IPS DF 6.9 (cell line): Measurements from ENCODE around the gene WDR43.

Experiments used
- DNase-seq: peaks from one replicate; pipeline ENCODE4 v3.0.0-alpha.2; 2013; ENCODE audit warnings: low read depth, low spot score
- H3K27ac ChIP-seq: one replicate; pipeline ENCODE4 v1.5.1; 2013; ENCODE audit warnings: low read length, control low read depth
- H3K27me3 ChIP-seq: 2 replicates; pipeline ENCODE4 v1.6.1; 2013; ENCODE audit warnings: mild to moderate bottlenecking, low read length; ENCODE audit not compliant: control insufficient read depth, insufficient read depth
- H3K36me3 ChIP-seq: 2 replicates; pipeline ENCODE4 v1.6.1; 2013; ENCODE audit warnings: low read length; ENCODE audit not compliant: control insufficient read depth, insufficient read depth
- H3K4me1 ChIP-seq: 2 replicates; pipeline ENCODE4 v1.6.1; 2013; ENCODE audit warnings: low read length; ENCODE audit not compliant: control insufficient read depth, insufficient read depth
- H3K4me3 ChIP-seq: 2 replicates; pipeline ENCODE4 v1.5.1; 2013; ENCODE audit warnings: mild to moderate bottlenecking, low read length
- H3K9me3 ChIP-seq: 2 replicates; pipeline ENCODE4 v1.6.1; 2013; ENCODE audit warnings: low read length, inconsistent platforms; ENCODE audit not compliant: control insufficient read depth, insufficient read depth
- WGBS: extraction: QIAGEN DNeasy Blood & Tissue Kit; methylation state at CpG from one replicate; pipeline ENCODE4 v1.1.7; 2013; ENCODE audit warnings: mixed read lengths, missing lambda C conversion rate; ENCODE audit not compliant: insufficient read length, insufficient coverage; 5-methylcytosine and 5-hydroxymethylcytosine counted together

WDR43 gene

DNA sequence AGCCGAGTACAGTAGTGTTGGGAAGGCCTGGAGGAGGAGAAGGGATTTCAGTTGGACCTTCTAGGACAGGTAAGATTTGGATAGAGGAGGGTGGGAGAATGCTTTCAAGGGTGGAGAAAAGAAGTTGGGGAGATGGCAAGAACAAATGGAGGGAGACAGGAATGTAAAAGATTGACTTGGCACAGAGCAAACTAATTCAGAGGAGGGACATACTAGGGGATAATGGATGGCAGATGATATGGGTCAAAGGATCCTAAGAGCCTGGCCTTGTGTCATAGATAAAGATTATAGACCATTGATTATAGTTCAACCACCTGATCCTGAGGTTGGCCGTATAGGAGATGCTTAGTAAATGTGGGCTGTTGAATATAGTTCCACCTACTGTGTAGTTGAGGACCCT, 12.4 kb downstream of the WDR43 start:
- H3K27me3 ChIP-seq: no peaks in the 10 kb centered on the region
- no peak for DNase-seq
- no peaks in the 10 kb centered on the region for H3K4me1 ChIP-seq
- H3K36me3 ChIP-seq: peaks cover 25% of the 10 kb centered on the region; the same call in 1 of the 2 replicates
- no peak overlapping the region for H3K27ac ChIP-seq
- no peaks in the 10 kb centered on the region for H3K9me3 ChIP-seq
- no CpG with 5 or more reads among the region's 2 CpGs for WGBS
- H3K4me3 ChIP-seq: no peak overlapping the region

DNA sequence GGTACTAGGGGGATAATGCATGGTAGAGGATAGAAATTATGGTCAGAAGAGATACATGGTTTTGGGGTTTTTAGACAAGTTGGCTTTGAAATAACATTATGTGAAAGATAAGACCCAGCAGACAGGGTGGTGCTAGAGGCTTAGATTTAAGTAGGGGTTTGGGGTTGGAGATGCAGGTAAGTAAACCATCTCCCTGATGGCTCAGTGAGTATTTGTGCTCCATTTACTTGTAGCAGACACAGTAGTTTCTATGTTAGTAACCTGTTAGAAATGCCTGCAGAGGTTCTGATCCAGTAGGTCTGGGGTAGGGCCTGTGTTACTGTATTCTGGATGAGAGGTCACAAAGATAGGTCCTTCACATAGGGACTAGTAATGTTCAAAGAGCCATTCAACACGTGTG, 13.7 kb downstream of the WDR43 start:
- H3K4me1 ChIP-seq: no peaks in the 10 kb centered on the region
- H3K36me3 ChIP-seq: peaks cover 24% of the 10 kb centered on the region; the same call in 1 of the 2 replicates
- DNase-seq: no peak
- H3K4me3 ChIP-seq: no peak overlapping the region
- H3K27me3 ChIP-seq: no peaks in the 10 kb centered on the region
- WGBS: no CpG with 5 or more reads among the region's 1 CpG
- H3K27ac ChIP-seq: no peak overlapping the region
- no peaks in the 10 kb centered on the region for H3K9me3 ChIP-seq

DNA sequence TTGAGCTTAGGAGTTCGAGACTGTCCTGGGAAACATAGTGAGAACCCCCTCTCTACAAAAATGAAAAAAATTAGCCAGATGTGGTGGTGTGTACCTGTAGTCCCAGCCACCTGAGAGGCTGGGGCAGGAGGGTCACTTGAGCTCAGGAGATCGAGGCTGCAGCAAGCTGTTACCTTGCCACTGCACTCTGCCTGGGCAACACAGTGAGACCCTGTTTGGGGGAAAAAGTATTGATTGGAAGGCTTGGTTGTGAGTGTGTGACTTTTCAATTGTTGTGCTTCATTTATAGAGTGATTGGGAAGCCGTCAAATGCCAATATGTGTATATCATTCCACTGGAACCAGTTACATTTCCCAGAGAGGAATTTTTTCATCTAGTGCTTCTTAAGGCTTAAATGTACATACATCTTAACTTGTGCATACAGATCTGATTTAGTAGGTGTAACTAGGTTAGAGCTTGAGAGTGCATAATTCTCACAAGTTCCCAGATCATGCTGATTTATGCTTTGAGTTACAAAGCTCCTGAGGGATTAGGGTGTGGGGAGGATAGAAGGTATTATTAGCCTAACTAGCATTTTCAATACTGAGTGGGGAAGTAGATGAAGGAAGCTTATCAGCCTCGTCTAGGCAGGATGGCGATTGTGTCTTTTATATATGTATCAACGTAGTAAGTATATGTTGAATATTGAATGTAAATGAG, 15.3 kb downstream of the WDR43 start:
- 100% methylated on average over 2 of the region's 6 CpGs for WGBS
- Histone ChIP-seq H3K9me3 (no peaks in the 10 kb centered on the region), H3K27ac (no peak overlapping the region), H3K4me1 (no peaks in the 10 kb centered on the region), H3K36me3 (peaks cover 24% of the 10 kb centered on the region; the same call in 1 of the 2 replicates), H3K27me3 (no peaks in the 10 kb centered on the region), H3K4me3 (no peak overlapping the region)
- DNase-seq: no peak

DNA sequence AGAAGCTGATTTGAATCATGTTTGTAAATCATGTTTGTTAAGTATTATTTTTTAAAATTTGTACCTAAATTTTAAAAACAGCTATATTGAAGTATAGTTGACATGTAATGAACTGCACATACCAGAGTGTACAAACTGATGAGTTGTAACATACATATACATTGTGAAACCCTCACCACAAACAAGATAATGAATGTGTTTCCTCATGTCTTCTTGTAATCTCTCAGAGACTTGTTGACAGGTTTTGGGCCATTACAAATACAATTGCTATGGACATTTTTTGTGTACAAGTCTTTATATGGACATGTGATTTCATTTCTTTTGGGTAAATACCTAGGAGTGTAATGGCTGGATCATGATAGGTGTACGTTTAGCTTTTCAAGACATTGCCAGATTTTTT, 21.5 kb downstream of the WDR43 start:
- H3K27ac ChIP-seq: no peak overlapping the region
- H3K27me3 ChIP-seq: no peaks in the 10 kb centered on the region
- DNase-seq: no peak
- no CpG with 5 or more reads among the region's 1 CpG for WGBS
- no peaks in the 10 kb centered on the region for H3K4me1 ChIP-seq
- no peaks in the 10 kb centered on the region for H3K9me3 ChIP-seq
- H3K36me3 ChIP-seq: peaks cover 3% of the 10 kb centered on the region; the same call in 1 of the 2 replicates
- H3K4me3 ChIP-seq: no peak overlapping the region

DNA sequence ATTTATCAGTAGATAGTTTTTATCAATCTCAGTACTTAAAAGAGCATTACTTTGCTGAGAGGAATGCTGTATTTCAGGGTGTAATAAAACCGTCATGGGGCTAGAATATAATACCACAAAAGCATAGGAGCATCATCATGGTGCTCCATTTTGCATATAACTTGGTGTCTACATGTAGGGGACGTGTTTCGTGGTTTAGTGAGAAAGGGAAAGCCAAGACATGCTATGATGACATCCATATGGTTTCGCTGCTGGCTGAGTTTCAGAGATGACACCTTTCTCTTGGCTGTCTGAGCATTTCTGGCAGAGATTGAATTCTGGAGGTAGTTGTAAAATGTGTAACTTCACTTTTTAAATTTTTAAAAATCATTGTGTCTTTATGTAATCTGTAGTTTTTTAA, 32.4 kb downstream of the WDR43 start:
- Histone ChIP-seq H3K36me3 (peaks cover 28% of the 10 kb centered on the region; the same call in 1 of the 2 replicates), H3K27ac (no peak overlapping the region), H3K4me1 (no peaks in the 10 kb centered on the region), H3K9me3 (no peaks in the 10 kb centered on the region), H3K27me3 (no peaks in the 10 kb centered on the region), H3K4me3 (no peak overlapping the region)
- DNase-seq: no peak
- no CpG with 5 or more reads among the region's 4 CpGs for WGBS

DNA sequence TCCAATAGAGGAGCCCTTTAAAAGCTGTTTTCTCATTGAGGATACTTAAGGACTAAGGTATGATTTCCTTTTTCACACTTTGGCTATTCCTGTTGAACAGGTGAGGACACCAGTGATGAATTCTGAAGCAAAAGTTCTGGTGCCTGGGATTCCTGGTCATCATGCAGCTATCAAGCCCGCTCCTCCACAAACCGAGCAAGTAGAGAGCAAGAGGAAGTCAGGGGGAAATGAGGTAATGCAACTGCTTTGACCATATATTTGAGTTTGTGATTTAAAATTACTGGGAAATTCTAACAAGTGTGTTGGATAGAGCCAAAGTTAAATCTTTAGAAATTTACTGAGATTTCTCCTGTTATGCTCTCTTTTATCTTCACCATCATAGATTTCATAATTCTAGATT, 33.0 kb downstream of the WDR43 start:
- Histone ChIP-seq H3K27ac (no peak overlapping the region), H3K36me3 (peaks cover 25% of the 10 kb centered on the region; the same call in 1 of the 2 replicates), H3K4me3 (no peak overlapping the region), H3K9me3 (no peaks in the 10 kb centered on the region), H3K4me1 (no peaks in the 10 kb centered on the region), H3K27me3 (no peaks in the 10 kb centered on the region)
- WGBS: no CpG with 5 or more reads among the region's 2 CpGs
- no peak for DNase-seq

DNA sequence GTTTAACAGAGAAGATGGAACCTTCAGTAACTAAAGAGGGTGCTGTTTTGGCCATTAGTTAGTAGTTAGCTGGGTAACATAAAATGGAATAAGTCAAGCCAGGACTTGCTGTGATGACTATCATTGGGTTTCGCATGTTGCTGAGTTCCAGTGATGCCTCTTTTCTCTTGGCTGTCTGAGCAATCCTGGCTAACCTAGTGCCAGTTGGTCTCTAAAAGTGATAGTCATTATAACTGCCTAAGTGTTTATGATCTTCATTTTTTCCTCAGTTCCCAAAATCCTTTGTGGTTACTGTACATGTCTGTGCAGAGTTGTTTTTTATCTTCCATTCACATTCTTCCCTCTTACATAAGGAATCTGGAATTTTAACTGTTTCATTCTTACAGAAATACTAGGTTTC, 33.4 kb downstream of the WDR43 start:
- WGBS: no CpG with 5 or more reads among the region's 1 CpG
- no peak overlapping the region for H3K4me3 ChIP-seq
- H3K27ac ChIP-seq: no peak overlapping the region
- H3K36me3 ChIP-seq: peaks cover 25% of the 10 kb centered on the region; the same call in 1 of the 2 replicates
- no peaks in the 10 kb centered on the region for H3K9me3 ChIP-seq
- DNase-seq: no peak
- H3K4me1 ChIP-seq: no peaks in the 10 kb centered on the region
- no peaks in the 10 kb centered on the region for H3K27me3 ChIP-seq

DNA sequence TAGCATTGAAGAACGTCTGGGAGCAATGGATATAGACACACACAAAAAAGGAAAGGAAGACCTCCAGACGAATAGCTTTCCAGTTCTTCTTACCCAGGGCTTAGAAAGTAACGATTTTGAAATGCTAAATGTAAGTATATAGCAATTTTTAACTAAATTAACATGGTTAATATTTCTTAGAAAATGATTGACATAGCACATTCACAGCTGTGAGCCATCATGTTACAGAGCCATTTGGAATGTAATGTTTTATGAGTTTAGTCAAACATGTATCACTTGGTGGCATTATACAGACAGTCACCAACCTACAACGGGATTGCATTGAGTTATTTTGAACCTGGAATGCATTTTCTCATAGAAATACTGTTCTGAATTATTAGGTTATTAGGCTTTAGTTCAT, 35.1 kb downstream of the WDR43 start:
- no peak overlapping the region for H3K27ac ChIP-seq
- peaks cover 21% of the 10 kb centered on the region; the same call in 1 of the 2 replicates for H3K36me3 ChIP-seq
- no peaks in the 10 kb centered on the region for H3K9me3 ChIP-seq
- no peak overlapping the region for H3K4me3 ChIP-seq
- no peak for DNase-seq
- no peaks in the 10 kb centered on the region for H3K4me1 ChIP-seq
- no CpG with 5 or more reads among the region's 4 CpGs for WGBS
- H3K27me3 ChIP-seq: no peaks in the 10 kb centered on the region

DNA sequence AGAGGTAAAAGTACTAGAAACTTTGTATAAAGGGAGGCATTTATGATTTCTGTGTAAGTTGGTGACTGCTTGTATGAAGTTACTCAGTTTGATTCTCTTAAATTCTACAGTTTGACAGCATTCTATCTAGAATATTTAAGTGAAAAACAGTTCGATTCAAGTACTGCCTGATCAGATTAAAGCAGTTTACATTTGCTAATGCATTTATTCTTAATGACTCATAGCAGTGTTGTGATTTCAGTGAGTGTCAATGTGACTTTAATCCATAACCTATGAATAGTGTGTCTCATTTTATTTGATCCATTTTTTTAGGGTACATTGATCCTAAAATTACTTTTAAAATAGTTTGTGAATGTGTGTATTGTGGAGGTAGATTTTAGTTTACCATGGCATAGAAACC, 35.7 kb downstream of the WDR43 start:
- no peak overlapping the region for H3K4me3 ChIP-seq
- H3K36me3 ChIP-seq: peaks cover 21% of the 10 kb centered on the region; the same call in 1 of the 2 replicates
- H3K4me1 ChIP-seq: no peaks in the 10 kb centered on the region
- no peak for DNase-seq
- H3K27ac ChIP-seq: no peak overlapping the region
- H3K27me3 ChIP-seq: no peaks in the 10 kb centered on the region
- no CpG with 5 or more reads among the region's 1 CpG for WGBS
- no peaks in the 10 kb centered on the region for H3K9me3 ChIP-seq

DNA sequence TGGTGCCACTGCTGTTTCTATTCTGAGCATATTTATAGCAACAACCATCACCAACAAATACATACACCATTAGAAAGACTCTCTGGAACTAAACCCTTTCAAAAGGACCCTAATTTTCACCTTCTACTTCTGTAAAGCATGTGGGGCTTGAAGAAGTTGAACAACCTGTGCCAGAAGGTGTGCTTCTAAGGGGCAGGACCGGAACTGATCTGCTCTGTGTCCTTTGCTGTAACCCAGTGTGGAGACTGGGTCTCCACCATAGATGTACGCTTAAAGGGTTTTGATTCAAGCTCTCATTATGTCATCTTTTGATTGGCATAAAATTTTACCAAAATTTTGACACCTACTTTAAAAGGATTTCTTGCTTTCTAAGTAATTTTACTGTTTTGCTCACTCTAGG, 40.3 kb downstream of the WDR43 start:
- H3K36me3 ChIP-seq: peaks cover 9% of the 10 kb centered on the region; the same call in 1 of the 2 replicates
- H3K27ac ChIP-seq: no peak overlapping the region
- WGBS: no CpG with 5 or more reads among the region's 2 CpGs

DNA sequence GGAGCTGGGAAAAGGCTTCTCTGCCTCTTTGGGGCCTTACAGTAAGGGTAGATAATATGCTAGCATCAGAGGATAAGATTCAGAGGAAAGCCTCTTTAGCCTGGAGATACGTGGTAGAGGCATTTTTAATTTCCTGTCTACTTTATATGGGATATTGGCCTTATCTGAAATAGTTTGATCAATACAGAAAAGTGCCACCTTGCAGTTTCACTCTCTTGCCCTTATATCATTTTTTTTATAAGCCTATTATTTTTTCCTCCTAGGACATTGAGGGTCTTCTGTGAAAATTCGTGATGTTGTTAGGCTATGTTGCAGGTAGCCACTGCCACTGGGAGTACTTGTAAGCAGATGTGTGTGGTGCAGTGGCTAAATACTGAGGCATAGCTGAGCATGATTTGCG, 46.5 kb downstream of the WDR43 start:
- H3K4me3 ChIP-seq: no peak overlapping the region
- no peaks in the 10 kb centered on the region for H3K4me1 ChIP-seq
- H3K27ac ChIP-seq: no peak overlapping the region
- H3K9me3 ChIP-seq: no peaks in the 10 kb centered on the region
- H3K36me3 ChIP-seq: peaks cover 19% of the 10 kb centered on the region; the same call in 1 of the 2 replicates
- no peak for DNase-seq
- no CpG with 5 or more reads among the region's 3 CpGs for WGBS
- H3K27me3 ChIP-seq: no peaks in the 10 kb centered on the region

More for the DNA sequence above, 40.3 kb downstream of the WDR43 start:
- Histone ChIP-seq H3K4me1 (no peaks in the 10 kb centered on the region), H3K27me3 (no peaks in the 10 kb centered on the region), H3K4me3 (no peak overlapping the region), H3K9me3 (no peaks in the 10 kb centered on the region)
- DNase-seq: no peak
